Measurements from ENCODE around the gene PNMA8C.
"Not testable (repeated sequence)": the region's sequence is repeated elsewhere in the genome, so short reads cannot be mapped to it uniquely, and the experiment has no call there.

The PNMA8C gene

GRCh38 chr19:46447006-46447405, 18.3 kb upstream of the PNMA8C start:
- DNase-seq, result no peak

GRCh38 chr19:46446021-46446420, 17.3 kb upstream of the PNMA8C start:
- DNase-seq, result no peak

DNA sequence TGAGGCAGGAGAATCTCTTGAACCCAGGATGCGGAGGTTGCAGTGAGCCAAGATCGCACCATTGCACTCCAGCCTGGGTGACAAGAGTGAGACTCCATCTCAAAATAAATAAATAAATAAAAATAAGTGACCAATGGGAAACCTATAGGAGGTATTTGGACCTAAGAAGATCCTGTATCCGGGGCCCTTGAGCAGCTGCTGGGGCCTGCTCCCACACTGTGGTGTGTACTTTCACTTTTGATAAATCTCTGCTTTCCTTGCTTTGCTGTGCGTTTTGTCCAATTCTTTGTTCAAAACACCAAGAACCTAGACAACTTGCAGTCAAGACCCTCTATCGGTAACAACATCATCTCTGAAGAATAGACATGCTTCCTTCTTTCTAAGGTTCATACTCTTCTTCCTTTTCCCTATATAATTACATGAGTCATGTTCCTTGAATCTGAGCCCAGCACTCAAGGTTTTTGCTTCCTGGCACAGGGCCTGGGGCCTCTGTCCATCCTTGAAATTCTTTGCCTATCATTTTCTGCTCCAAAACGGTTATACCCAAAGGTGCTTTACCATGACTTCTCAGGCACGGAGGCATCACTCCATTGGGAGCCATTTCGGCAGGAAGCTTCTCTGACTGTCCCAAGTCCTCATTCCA, 14.2 kb upstream of the PNMA8C start:
- no peak for DNase-seq

DNA sequence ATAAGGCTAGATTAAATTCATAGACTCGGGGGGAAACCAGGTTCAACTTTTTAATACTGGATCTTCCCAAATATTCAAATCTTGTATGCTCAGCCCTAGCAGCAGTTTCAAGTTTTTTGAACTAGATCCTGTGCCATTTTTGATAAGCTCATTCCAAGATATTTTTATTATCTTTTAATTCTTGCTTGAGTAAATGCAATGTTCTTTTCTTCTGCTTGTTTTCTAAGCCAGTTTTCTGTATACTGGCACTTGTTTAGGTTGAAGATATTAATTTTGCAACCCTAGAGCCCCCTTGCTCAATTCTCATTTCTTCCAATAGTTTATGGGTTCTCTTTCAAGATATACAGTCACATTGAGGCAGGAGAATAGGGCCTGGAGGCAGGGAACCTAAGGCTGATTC, 13.1 kb upstream of the PNMA8C start:
- DNase-seq, result no peak

- not testable (repeated sequence) for DNase-seq
These were observed 7.0 kb upstream of the PNMA8C start for GRCh38 chr19:46435689-46436088.

GRCh38 chr19:46435009-46435408, 6.3 kb upstream of the PNMA8C start:
- no peak for DNase-seq

GRCh38 chr19:46433470-46433869, 4.7 kb upstream of the PNMA8C start:
- DNase-seq, result not testable (repeated sequence)

- no peak for DNase-seq
These were observed 3.1 kb upstream of the PNMA8C start for GRCh38 chr19:46431824-46432223.

DNA sequence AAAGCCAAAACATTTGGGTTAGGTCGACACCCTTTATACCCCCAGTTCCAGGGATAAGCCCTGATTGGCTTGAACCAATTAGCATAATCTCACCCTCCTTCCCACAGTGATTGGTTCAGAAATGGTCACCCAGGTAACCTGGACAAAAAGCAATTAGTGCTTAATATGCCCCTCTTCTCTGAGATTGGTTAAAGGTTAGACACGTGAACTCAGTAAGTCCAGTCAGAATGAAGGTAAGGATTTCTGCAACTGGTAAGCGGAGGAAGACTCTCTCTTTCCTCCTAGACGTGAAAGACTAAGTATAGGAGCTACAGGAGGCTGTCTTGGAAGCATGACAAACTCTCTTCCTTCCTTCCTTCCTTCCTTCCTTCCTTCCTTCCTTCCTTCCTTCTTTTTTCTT, 1.3 kb upstream of the PNMA8C start:
- DNase-seq, result no peak

DNA sequence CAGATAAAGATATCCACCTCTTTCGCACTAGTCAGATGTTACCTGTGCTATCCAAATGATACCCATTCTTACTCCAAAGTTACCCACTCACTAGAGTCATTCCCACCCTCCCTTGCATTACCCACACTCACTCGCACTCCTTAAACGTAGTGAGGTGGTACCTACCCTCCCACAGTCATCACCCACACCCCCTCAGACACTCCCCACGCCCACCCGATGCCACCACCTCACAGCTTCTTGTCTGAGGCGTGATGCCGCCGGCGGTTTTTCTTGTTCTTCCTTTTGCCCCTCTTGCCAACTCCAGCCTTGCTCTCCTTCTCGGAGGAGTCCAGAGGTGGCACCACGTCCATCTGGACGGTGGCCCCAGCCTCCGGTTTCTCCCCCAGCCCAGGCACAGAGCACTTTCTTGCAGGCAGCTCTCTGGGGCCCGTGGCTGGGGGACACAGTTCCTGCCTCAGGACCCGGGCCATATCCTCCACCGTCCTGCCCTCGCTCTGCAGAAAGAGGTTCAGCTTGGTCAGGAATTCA, 1.2 kb downstream of the PNMA8C start:
- DNase-seq, result no peak

- peak in 1 of 2 donors; percentile 3 for DNase-seq
These were observed 2.1 kb downstream of the PNMA8C start for GRCh38 chr19:46426506-46427162.

DNA sequence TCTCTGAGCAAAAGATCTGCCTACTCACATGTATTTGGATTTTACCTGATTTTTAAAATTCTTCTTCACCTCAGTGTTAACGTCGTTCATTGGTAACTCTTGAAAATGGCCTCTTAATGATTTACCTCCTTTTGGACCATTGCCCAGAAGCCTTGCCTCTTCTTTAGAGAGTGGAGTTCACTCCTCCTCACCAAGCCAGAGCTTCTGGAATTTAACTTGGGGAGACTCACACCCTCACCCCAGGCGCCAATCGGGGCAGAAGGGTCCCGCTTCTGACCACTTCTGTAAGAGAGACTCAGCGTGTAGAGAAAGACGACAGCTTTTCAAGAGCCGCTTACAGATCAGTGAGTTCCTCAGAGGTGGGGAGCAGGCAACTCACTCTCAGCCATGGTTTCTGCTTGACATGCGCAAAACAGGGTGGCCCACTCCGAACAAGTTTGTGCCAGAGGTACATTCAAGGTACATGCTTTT, 2.7 kb downstream of the PNMA8C start:
- no peak for DNase-seq

GRCh38 chr19:46423188-46423587, 5.5 kb downstream of the PNMA8C start:
- DNase-seq, result no peak

GRCh38 chr19:46422344-46422743, 6.4 kb downstream of the PNMA8C start:
- DNase-seq, result no peak

DNA sequence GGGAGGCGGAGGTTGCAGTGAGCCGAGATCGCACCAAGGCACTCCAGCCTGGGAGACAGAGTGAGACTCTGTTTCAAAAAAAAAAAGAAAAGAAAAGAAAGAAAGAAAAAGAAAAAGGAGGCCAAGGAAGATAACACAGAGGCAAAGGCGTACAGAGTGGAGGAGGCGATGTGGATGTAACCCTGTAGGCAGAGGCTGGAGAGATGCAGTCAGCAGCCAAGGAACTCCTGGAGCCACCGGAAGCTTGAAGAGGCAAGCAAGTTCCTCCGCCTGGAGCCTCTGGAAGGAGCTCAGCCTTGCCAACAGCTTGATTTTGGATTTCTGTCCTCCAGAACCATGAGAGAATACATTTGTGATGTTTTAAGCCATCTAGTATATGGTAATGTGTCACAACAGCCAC, 8.7 kb downstream of the PNMA8C start:
- no peak for DNase-seq

- DNase-seq, result peak in 1 of 2 donors; percentile 27
These were observed 12.7 kb downstream of the PNMA8C start for GRCh38 chr19:46415804-46416709.

GRCh38 chr19:46414899-46415298, 13.8 kb downstream of the PNMA8C start:
- not testable (repeated sequence) for DNase-seq

- no peak for DNase-seq
These were observed 15.3 kb downstream of the PNMA8C start, which contains the start of gene CCDC8 for GRCh38 chr19:46413262-46414031. CCDC8 (minus strand) TSS chr19:46413564; CDS start chr19:46412810, 754 bp downstream.

DNA sequence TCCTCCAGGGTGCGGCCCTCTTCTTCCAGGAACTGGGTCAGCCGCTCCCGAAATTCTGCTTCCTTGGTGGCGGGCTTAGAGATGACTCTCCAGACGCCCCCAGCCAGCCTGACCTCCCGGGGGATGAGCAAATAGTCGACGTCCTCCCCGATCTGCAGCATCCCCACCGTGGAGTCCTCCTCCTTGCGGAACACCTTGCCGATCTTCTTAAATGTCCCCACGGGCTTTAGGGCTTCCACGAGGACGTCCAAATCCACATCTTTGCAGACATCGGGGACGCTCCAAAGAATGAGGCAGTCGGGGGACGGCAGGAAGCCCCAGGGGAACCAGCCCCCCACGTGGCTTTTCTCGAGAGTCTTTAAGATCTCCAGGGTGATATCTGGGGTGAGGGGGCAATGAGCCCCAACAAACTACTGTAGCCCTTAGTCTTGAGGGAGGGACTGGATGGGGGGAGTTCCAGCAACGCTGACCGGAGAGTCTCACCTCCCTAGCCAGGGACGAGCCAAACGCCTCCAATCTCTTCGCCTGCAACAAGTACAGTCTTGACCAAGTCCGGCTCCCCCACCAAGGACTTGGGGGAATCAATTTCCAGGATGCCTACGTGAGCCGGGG, 16.0 kb downstream of the PNMA8C start:
- DNase-seq, result no peak

DNA sequence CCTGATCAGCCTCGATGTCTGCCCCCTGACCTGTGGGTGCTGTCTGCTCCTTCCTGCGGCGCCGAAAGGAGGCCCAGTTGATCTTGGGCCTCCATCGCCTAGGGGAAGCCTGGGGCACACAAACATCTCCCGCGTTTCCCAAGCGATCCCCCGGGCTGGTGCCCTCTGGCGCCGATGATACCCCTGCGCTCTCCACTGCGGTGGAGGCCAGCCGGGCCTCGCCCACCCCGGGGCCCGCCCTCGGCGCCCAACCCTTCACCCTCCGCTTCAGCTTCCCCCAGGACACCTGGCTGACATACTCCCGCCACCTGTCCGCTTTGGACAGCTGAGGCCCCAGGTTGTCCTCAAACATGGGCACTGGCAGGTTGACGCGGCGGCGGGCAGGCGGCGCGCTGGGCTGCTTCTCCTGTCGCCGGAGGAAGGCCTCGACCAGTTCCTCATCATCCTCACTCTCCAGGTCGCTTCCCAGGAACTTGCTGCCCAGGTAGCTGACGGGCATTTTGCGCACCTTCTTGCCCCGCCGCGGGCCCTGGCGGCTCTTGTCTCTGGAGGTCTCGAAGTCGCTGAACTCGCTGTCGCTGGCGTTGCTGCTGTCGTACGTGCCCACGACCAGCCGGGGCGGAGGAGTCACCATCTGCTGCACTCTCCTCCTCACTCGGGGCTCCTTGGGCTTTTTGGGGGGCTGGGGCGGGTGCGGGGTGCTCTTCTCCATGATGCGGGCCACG, 16.6 kb downstream of the PNMA8C start:
- no peak for DNase-seq
